H1 (cell line): Measurements from ENCODE around the gene FOXO1. TPM values are rescaled to one million over a fixed set of nuclear protein-coding genes. Genes with fewer than 3 reads are reported as not detected.

Experiments used
- CTCF ChIA-PET: fragments of 300-600 bp; sonication (Branson Sonifier 250); formaldehyde crosslinking; loops from one replicate; lab custom pipeline; 2021; ENCODE audit not compliant: partially characterized antibody; lab: Charles Lee
- POLR2A ChIA-PET: fragments of 300-600 bp; sonication (Branson Sonifier 250); formaldehyde crosslinking; loops from one replicate; lab custom pipeline; 2021; ENCODE audit warnings: inconsistent platforms; ENCODE audit not compliant: partially characterized antibody; lab: Charles Lee
- DNase-seq, 2 experiments: peaks; one replicate each; pipeline versions ENCODE4 v3.0.0 to v3.0.0-alpha.2; 2010 to 2022; ENCODE audit warnings: low spot score in 2 of 2, low read depth in 1 of 2, mixed read lengths in 1 of 2
- FAIRE-seq: peaks from 2 replicates; lab custom pipeline; 2011; peaks lifted over from hg19 to GRCh38; lab: Jason Lieb, UNC
- H2AFZ ChIP-seq: 2 replicates; pipeline ENCODE4 v1.8.1; 2012; ENCODE audit warnings: low read length, inconsistent platforms
- H2AK5ac ChIP-seq: 2 replicates; pipeline ENCODE4 v1.6.1; 2013; ENCODE audit warnings: low read depth, low read length
- H2BK120ac ChIP-seq: replicated peaks from 2 replicates; pipeline ENCODE3; 2013; ENCODE audit warnings: low read depth, low read length, inconsistent platforms
- H2BK12ac ChIP-seq: 2 replicates; pipeline ENCODE4 v1.6.1; 2013; ENCODE audit warnings: low read depth, low read length
- H2BK15ac ChIP-seq: 2 replicates; pipeline ENCODE4 v1.6.1; 2013; ENCODE audit warnings: low read length
- H2BK20ac ChIP-seq: 2 replicates; pipeline ENCODE4 v1.6.1; 2013; ENCODE audit warnings: low read length
- H2BK5ac ChIP-seq: 2 replicates; pipeline ENCODE4 v1.6.1; 2013; ENCODE audit warnings: low read depth, low read length
- H3K14ac ChIP-seq: 2 replicates; pipeline ENCODE4 v1.6.1; 2013; ENCODE audit warnings: inconsistent platforms; ENCODE audit not compliant: insufficient read length
- H3K18ac ChIP-seq: 2 replicates; pipeline ENCODE4 v1.6.1; 2013; ENCODE audit warnings: low read length; ENCODE audit errors: extremely low read depth
- H3K23ac ChIP-seq: 2 replicates; pipeline ENCODE4 v1.6.1; 2013; ENCODE audit warnings: inconsistent platforms; ENCODE audit not compliant: insufficient read length
- H3K23me2 ChIP-seq: 2 replicates; pipeline ENCODE4 v1.6.1; 2013; ENCODE audit warnings: low read depth, low read length
- H3K27ac ChIP-seq: 2 replicates; pipeline ENCODE4 v1.6.1; 2011; ENCODE audit warnings: low read depth, low read length, inconsistent platforms
- H3K27me3 ChIP-seq, 4 experiments: replicated peaks in 1 of 4; 1 replicate in 1 of 4; 2 replicates in 3 of 4; pipeline versions ENCODE4 v1.6.1 to v1.8.1; 2011 to 2013; ENCODE audit warnings: low read length in 3 of 4, mild to moderate bottlenecking in 3 of 4, inconsistent platforms in 2 of 4, mixed read lengths in 2 of 4, moderate library complexity in 1 of 4; ENCODE audit not compliant: control insufficient read depth in 3 of 4, insufficient read depth in 3 of 4; ENCODE audit errors: extremely low read depth in 1 of 4
- H3K36me3 ChIP-seq, 4 experiments: 2 replicates each; pipeline versions ENCODE4 v1.6.1 to v1.8.1; 2011 to 2013; ENCODE audit warnings: mild to moderate bottlenecking in 4 of 4, low read length in 3 of 4, moderate library complexity in 2 of 4, control low read depth in 1 of 4, inconsistent platforms in 1 of 4; ENCODE audit not compliant: insufficient read depth in 4 of 4, control insufficient read depth in 2 of 4
- H3K4ac ChIP-seq: replicated peaks from 2 replicates; pipeline ENCODE3; 2013; ENCODE audit warnings: low read length, low read depth, mixed read lengths, inconsistent platforms; ENCODE audit not compliant: insufficient read length
- H3K4me1 ChIP-seq, 4 experiments: replicated peaks in 1 of 4; 1 replicate in 1 of 4; 2 replicates in 3 of 4; pipeline versions ENCODE4 v1.6.1 to v1.8.1; 2011 to 2013; ENCODE audit warnings: low read length in 3 of 4, inconsistent platforms in 2 of 4, mixed read lengths in 1 of 4; ENCODE audit not compliant: insufficient read depth in 4 of 4, control insufficient read depth in 3 of 4
- H3K4me2 ChIP-seq, 2 experiments: 2 replicates each; pipeline versions ENCODE4 v1.6.1 to v1.8.1; 2011 to 2013; ENCODE audit warnings: low read depth in 2 of 2, low read length in 2 of 2, control low read depth in 1 of 2, inconsistent platforms in 1 of 2, mild to moderate bottlenecking in 1 of 2; ENCODE audit not compliant: insufficient read depth in 1 of 2
- H3K4me3 ChIP-seq, 4 experiments: fragments of 200-600, 300-600 bp in 1 of 4; sonication (generic), shearing (Covaris generic), sonication (Bioruptor Twin) in 1 of 4; 2 replicates each; pipeline versions ENCODE4 v1.5.1 to v1.8.1; 2011 to 2016; ENCODE audit warnings: low read length in 4 of 4, low read depth in 3 of 4, control low read depth in 2 of 4, inconsistent platforms in 2 of 4, mild to moderate bottlenecking in 2 of 4, mixed read lengths in 1 of 4, moderate library complexity in 1 of 4; ENCODE audit not compliant: insufficient read depth in 2 of 4; ENCODE audit errors: extremely low read depth in 1 of 4
- H3K56ac ChIP-seq: replicated peaks from 2 replicates; pipeline ENCODE3; 2013; ENCODE audit warnings: low read depth, mild to moderate bottlenecking, mixed read lengths, low read length, inconsistent platforms; ENCODE audit not compliant: insufficient read length
- H3K79me1 ChIP-seq: 2 replicates; pipeline ENCODE4 v1.6.1; 2013; ENCODE audit warnings: low read depth, low read length, control low read depth
- H3K79me2 ChIP-seq, 2 experiments: 2 replicates each; pipeline versions ENCODE4 v1.6.1 to v1.8.1; 2012 to 2013; ENCODE audit warnings: low read length in 2 of 2, mild to moderate bottlenecking in 2 of 2, inconsistent platforms in 1 of 2; ENCODE audit not compliant: insufficient read depth in 2 of 2, control insufficient read depth in 1 of 2
- H3K9ac ChIP-seq, 4 experiments: replicated peaks in 1 of 4; 1 replicate in 1 of 4; 2 replicates in 3 of 4; pipeline versions ENCODE4 v1.6.1 to v1.8.1; 2011 to 2013; ENCODE audit warnings: low read depth in 3 of 4, low read length in 3 of 4, control low read depth in 2 of 4, mild to moderate bottlenecking in 2 of 4, moderate library complexity in 2 of 4, inconsistent platforms in 1 of 4; ENCODE audit errors: extremely low read depth in 1 of 4
- H3K9me3 ChIP-seq, 2 experiments: 2 replicates each; pipeline versions ENCODE4 v1.6.1 to v1.8.1; 2012 to 2013; ENCODE audit warnings: mild to moderate bottlenecking in 2 of 2, moderate library complexity in 2 of 2, control low read depth in 1 of 2, inconsistent platforms in 1 of 2, low read depth in 1 of 2, low read length in 1 of 2, mixed read lengths in 1 of 2; ENCODE audit not compliant: insufficient read depth in 2 of 2
- H4K20me1 ChIP-seq, 2 experiments: replicated peaks in 1 of 2; 2 replicates each; pipeline versions ENCODE3 to v1.8.1; 2011 to 2013; ENCODE audit warnings: inconsistent platforms in 2 of 2, low read length in 2 of 2, mild to moderate bottlenecking in 1 of 2; ENCODE audit not compliant: insufficient read depth in 2 of 2, control insufficient read depth in 1 of 2
- H4K5ac ChIP-seq: 2 replicates; pipeline ENCODE4 v1.6.1; 2013; ENCODE audit warnings: low read length, low read depth, mixed read lengths, inconsistent platforms; ENCODE audit not compliant: insufficient read length
- H4K8ac ChIP-seq: 2 replicates; pipeline ENCODE4 v1.8.0; 2013; ENCODE audit warnings: mild to moderate bottlenecking, moderate library complexity, low read length, inconsistent platforms; ENCODE audit not compliant: insufficient read depth; ENCODE audit errors: extremely low read depth
- H4K91ac ChIP-seq: replicated peaks from 2 replicates; pipeline ENCODE3; 2013; ENCODE audit warnings: low read length, mixed read lengths, inconsistent platforms; ENCODE audit not compliant: insufficient read length
- KDM4A ChIP-seq: IDR thresholded peaks from one replicate; pipeline ENCODE4 v1.7.1; 2012; ENCODE audit warnings: low read depth, mild to moderate bottlenecking, moderate library complexity, low read length, inconsistent platforms; ENCODE audit not compliant: severe bottlenecking
- WGBS, 2 experiments: shearing (Covaris generic) in 1 of 2; methylation state at CpG; one replicate each; pipeline versions ENCODE4 v1.1.6 to v1.1.7; 2013 to 2015; ENCODE audit warnings: low lambda C conversion rate in 2 of 2, mixed read lengths in 2 of 2, inconsistent platforms in 1 of 2, low coverage in 1 of 2, missing lambda C conversion rate in 1 of 2; ENCODE audit not compliant: insufficient replicate concordance in 2 of 2, insufficient coverage in 1 of 2, insufficient read length in 1 of 2; ENCODE audit errors: extremely low coverage in 1 of 2, missing lambda C conversion rate in 1 of 2; 5-methylcytosine and 5-hydroxymethylcytosine counted together
- polyA plus RNA-seq, 7 experiments: library from polyadenylated mRNA; depleted of rRNA in 3 of 7; stranded (reverse) in 5 of 7; unstranded in 2 of 7; fragments of >200 nt in 5 of 7; fragments of 200-250 nt in 2 of 7; gene quantifications; 1 replicate in 5 of 7; 2 replicates in 1 of 7; 4 replicates in 1 of 7; pipeline versions ENCODE4 v1.2.1 to v1.2.3, GENCODE V29; 2011 to 2013; ENCODE audit warnings: missing spikeins in 2 of 7, mixed read lengths in 2 of 7
- total RNA-seq: library from RNA; stranded (reverse); fragmentation: NEBNext Ultra II Directional; extraction: Animal tissue kit (Norgen Biotek cat#: 25700); gene quantifications from 2 replicates; pipeline ENCODE4 v1.2.1, GENCODE V29; 2021
- TF ChIP-seq, protein P1 (sequence below): IDR thresholded peaks from 2 replicates; pipeline ENCODE4 v1.6.1; 2012; ENCODE audit warnings: low read length, inconsistent platforms

The FOXO1 gene
- total and polyA plus RNA-seq, 2 of the 8 experiments (the other 6 are each of a cell fraction or from before 2014, with no cell fraction given): 35.3 to 56.9 TPM

DNA sequence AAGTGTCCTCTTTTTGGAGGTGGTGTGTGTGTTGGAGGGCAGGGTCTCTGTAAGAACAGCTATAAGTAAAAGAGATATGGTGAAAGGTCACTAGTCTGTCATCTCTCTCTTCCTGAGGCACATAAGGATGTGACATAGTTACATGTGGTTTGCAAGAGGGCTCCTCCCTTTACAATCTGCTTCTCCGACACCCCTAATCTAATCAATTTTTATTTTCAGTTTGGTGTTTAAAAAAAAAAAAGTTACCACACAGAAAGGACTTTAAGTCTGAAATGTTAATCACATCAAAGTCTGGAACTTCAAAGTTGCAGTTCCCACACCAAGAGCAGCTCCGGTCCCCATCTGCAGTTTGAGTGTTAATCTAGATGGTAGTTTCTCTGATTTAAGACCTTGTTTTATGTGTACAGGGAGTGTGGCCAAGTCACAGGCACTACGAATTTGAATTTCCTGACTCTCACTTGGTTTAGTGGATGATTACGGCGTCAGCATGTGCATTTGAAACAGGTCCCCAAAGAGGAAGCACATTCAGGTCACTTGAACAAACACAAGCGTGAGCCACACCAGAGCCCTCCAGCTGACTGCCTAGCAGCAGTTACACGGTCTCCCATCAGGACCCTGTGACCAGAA lies 53.1 kb downstream of the FOXO1 start:
- H2AFZ ChIP-seq: no peak overlapping the region
- H2BK120ac ChIP-seq: no peak overlapping the region
- no peaks in the 10 kb centered on the region for H3K9me3 ChIP-seq
- 0 out of 8 replicates have a peak, but pooled peaks cover 0 to 5% (median 0%) of the 10 kb centered on the region in 4 experiments for H3K36me3 ChIP-seq
- DNase-seq (no peak), FAIRE-seq (no peak)
- H3K4me3 ChIP-seq: no peak overlapping the region
- no peak overlapping the region; a peak in 1 of 4 replicates for H3K4me2 ChIP-seq
- H3K79me2 ChIP-seq: peaks cover 34 to 99% of the 10 kb centered on the region in 2 experiments; a peak in 3 of 4 replicates
- H3K14ac ChIP-seq: no peak overlapping the region
- no peak overlapping the region for H4K8ac ChIP-seq
- no peak overlapping the region for H3K4ac ChIP-seq
- no peak overlapping the region for H3K27ac ChIP-seq
- no peaks in the 10 kb centered on the region for H3K27me3 ChIP-seq
- H3K23ac ChIP-seq: no peak overlapping the region
- peaks cover 36 to 37% of the 10 kb centered on the region in 2 experiments for H4K20me1 ChIP-seq
- CTCF ChIA-PET: interaction anchor here (0.5 kb wide), 1 partner anchor 802 kb away, joined by 3 read pairs; no protein-coding TSS in a partner anchor
- H2AK5ac ChIP-seq: no peak overlapping the region
- no peak overlapping the region for H2BK12ac ChIP-seq
- POLR2A ChIA-PET: interaction anchor here (1.0 kb wide), 1 partner anchor 13 kb away, joined by 3 read pairs; no protein-coding TSS in a partner anchor
- H3K79me1 ChIP-seq: peaks cover 16% of the 10 kb centered on the region
- H4K5ac ChIP-seq: no peak overlapping the region
- TF ChIP-seq KDM4A: no peak
- TF ChIP-seq, protein P1, sequence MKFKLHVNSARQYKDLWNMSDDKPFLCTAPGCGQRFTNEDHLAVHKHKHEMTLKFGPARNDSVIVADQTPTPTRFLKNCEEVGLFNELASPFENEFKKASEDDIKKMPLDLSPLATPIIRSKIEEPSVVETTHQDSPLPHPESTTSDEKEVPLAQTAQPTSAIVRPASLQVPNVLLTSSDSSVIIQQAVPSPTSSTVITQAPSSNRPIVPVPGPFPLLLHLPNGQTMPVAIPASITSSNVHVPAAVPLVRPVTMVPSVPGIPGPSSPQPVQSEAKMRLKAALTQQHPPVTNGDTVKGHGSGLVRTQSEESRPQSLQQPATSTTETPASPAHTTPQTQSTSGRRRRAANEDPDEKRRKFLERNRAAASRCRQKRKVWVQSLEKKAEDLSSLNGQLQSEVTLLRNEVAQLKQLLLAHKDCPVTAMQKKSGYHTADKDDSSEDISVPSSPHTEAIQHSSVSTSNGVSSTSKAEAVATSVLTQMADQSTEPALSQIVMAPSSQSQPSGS: no peak
- no peak overlapping the region for H2BK5ac ChIP-seq
- no peak overlapping the region for H3K18ac ChIP-seq
- H3K23me2 ChIP-seq: no peaks in the 10 kb centered on the region
- no peak overlapping the region for H3K9ac ChIP-seq
- WGBS, 2 experiments: 83% methylated on average over 7 of the region's 7 CpGs; no CpG with 5 or more reads in 1 of the 2 experiments
- no peak overlapping the region for H2BK20ac ChIP-seq
- H3K4me1 ChIP-seq: peaks cover 5 to 28% (median 20%) of the 10 kb centered on the region in 4 experiments; a peak in 6 of 7 replicates
- H2BK15ac ChIP-seq: no peak overlapping the region
- no peak overlapping the region for H4K91ac ChIP-seq
- H3K56ac ChIP-seq: no peak overlapping the region
